Astrocyte of the cerebellum (primary cell): ENCODE results near the gene GAA.

Source experiments
- DNase-seq: peaks from one replicate; pipeline ENCODE4 v3.0.0-alpha.2; 2011; ENCODE audit warnings: low read depth
- H3K4me3 ChIP-seq: 2 replicates; pipeline ENCODE4 v1.5.1; 2011; ENCODE audit warnings: mild to moderate bottlenecking, low read depth, low read length, moderate library complexity
- CTCF ChIP-seq: IDR thresholded peaks from 2 replicates; pipeline ENCODE4 v1.5.1; 2012; ENCODE audit warnings: low read length, low read depth, moderate library complexity, mild to moderate bottlenecking; ENCODE audit errors: missing control alignments
- in situ Hi-C: cut with HindIII; loops from 2 replicates; pipeline ENCODE4 v1.10.0; 2017; ENCODE audit warnings: low sequenced_read_pairs

GAA gene

GRCh38 chr17:80122026-80122575 lies 20.7 kb downstream of the GAA start:
- DNase-seq, result no peak
- no peak for TF ChIP-seq CTCF
- H3K4me3 ChIP-seq, result no peak overlapping the region
- in situ Hi-C loops, result no loop called here

- no peak for TF ChIP-seq CTCF
- no peak for DNase-seq
- no peak overlapping the region for H3K4me3 ChIP-seq
- in situ Hi-C loops, result no loop called here
These were observed 21.6 kb downstream of the GAA start for GRCh38 chr17:80122926-80123505.

GRCh38 chr17:80123791-80124190 lies 22.4 kb downstream of the GAA start:
- in situ Hi-C loops, result no loop called here

GRCh38 chr17:80124351-80124981 lies 23.1 kb downstream of the GAA start:
- H3K4me3 ChIP-seq, result no peak overlapping the region
- peak; percentile 49 for TF ChIP-seq CTCF
- in situ Hi-C loops, result no loop called here
- no peak for DNase-seq

More at GRCh38 chr17:80123791-80124190, 22.4 kb downstream of the GAA start:
- no peak overlapping the region for H3K4me3 ChIP-seq
- no peak for TF ChIP-seq CTCF
- DNase-seq, result peak; percentile 60

- peak; percentile 92 for DNase-seq
- no peak overlapping the region for H3K4me3 ChIP-seq
- in situ Hi-C loops, result no loop called here
- no peak for TF ChIP-seq CTCF
These were observed 24.5 kb downstream of the GAA start for GRCh38 chr17:80125656-80126448.

GRCh38 chr17:80126449-80126715 lies 25.0 kb downstream of the GAA start:
- H3K4me3 ChIP-seq, result no peak overlapping the region
- DNase-seq, result no peak
- in situ Hi-C loops, result no loop called here
- no peak for TF ChIP-seq CTCF
